ENCODE data around the gene SLC25A17. TPM values are rescaled to one million over a fixed set of nuclear protein-coding genes. Genes with fewer than 3 reads are reported as not detected.

The SLC25A17 gene, protein sequence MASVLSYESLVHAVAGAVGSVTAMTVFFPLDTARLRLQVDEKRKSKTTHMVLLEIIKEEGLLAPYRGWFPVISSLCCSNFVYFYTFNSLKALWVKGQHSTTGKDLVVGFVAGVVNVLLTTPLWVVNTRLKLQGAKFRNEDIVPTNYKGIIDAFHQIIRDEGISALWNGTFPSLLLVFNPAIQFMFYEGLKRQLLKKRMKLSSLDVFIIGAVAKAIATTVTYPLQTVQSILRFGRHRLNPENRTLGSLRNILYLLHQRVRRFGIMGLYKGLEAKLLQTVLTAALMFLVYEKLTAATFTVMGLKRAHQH
- 22.1 to 25.0 TPM (median 22.9 TPM) in 5 replicates for total RNA-seq (2022; extraction: Qiagen RNA extraction; ENCODE audit: low read depth)

GRCh38 chr22:40818747-40819598 is at the start of gene SLC25A17:
SLC25A17 (minus strand) TSS chr22:40819346; CDS start chr22:40819248, 98 bp downstream.

DNA sequence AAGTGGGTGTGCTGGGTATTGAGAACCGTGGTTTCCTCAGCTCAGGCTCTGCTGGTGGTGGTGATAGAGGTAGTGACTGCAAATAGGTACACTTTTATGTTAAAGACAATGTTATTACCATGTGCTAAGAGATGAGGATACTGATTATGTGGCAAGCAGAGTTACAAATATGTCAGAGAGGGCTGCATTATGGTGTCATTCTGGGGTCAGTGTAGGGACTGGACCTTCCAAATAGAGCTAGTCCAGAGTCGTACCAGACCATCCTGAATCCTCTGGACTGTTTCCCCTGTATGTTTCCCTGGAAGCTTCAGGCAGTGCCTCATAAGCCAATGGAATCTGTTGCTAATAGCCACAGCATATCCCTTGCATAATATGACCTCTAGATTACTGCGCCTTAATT is 42.9 kb upstream of the SLC25A17 start, which contains the start of gene DNAJB7:
TSS of gene DNAJB7 (minus strand) at position 101 of the 400 bp plus-strand sequence. CDS start 119 bp downstream, outside the sequence.

DNA sequence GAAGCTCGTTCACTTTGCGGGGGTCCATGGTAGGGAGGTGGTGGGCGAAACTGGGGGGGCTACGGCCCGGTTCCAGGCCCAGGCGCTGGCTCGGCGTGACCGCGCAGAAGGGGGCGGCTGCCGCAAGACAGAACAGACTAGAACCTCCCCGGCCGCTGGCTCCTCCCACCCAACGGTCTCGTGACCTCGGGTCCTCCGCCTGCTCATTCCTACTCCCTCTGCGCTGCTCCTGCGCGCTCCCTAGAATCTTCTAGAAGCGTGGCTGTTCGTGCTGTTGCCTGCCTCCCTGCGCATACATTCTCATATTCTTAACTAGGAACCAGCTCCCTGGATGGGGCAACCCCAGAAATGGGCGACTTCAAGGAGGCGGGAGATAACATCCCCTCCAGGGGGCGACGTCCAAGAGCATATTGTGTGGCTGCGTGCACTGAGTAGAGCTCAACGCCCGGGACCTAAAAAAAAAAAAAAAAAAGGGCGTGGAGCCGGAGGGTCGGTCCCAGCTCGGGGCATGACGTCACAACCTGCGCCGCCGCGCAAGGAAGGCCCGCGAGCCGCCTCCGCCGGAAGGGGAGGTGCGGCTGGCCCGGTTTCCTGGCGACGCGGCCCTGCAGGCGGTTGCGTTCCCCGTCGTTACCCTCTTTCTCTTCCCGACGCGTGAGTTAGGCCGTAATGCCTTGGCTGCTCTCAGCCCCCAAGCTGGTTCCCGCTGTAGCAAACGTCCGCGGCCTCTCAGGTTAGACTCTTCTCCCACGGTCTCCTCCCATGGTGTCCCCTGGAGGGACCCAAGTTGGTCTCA is 37.6 kb upstream of the SLC25A17 start, which contains the start of the genes ST13 and XPNPEP3:
TSS of gene ST13 (minus strand) at position 127 of the 796 bp plus-strand sequence. CDS start at position 28, 99 bp downstream.
TSS of gene XPNPEP3 (plus strand) at position 636 of the 796 bp plus-strand sequence. CDS start at position 670, 34 bp downstream.

Other genes starting within 250 kb of the SLC25A17 start
- 48.2 to 55.2 TPM (median 51.6 TPM) in 5 replicates for gene MRTFA, start 182.6 kb downstream of the SLC25A17 start, total RNA-seq (2022; extraction: Qiagen RNA extraction; ENCODE audit: low read depth)
- not detected in 5 replicates for gene MCHR1, start 139.9 kb downstream of the SLC25A17 start, total RNA-seq (2022; extraction: Qiagen RNA extraction; ENCODE audit: low read depth)
- 156 to 166 TPM (median 162 TPM) in 5 replicates for gene ST13, start 37.3 kb upstream of the SLC25A17 start, total RNA-seq (2022; extraction: Qiagen RNA extraction; ENCODE audit: low read depth)
- 7.9 to 11.9 TPM (median 8.2 TPM) in 5 replicates for gene XPNPEP3, start 37.8 kb upstream of the SLC25A17 start, total RNA-seq (2022; extraction: Qiagen RNA extraction; ENCODE audit: low read depth)
- not detected in 5 replicates for gene DNAJB7, start 42.8 kb upstream of the SLC25A17 start, total RNA-seq (2022; extraction: Qiagen RNA extraction; ENCODE audit: low read depth)
- 54.2 to 56.0 TPM (median 54.7 TPM) in 5 replicates for gene RBX1, start 132.0 kb upstream of the SLC25A17 start, total RNA-seq (2022; extraction: Qiagen RNA extraction; ENCODE audit: low read depth)

Data from A549 treated with GW870086 at 1 μM for 4 hours (cell line).